Activated CD4-positive, CD25-positive, alpha-beta regulatory T cell (primary cell): ENCODE data around the gene MCEMP1.

Source experiments
- DNase-seq, 4 experiments: peaks; one replicate each; lab custom pipeline; 2025; lab: John Stamatoyannopoulos, UW

Gene MCEMP1

DNA sequence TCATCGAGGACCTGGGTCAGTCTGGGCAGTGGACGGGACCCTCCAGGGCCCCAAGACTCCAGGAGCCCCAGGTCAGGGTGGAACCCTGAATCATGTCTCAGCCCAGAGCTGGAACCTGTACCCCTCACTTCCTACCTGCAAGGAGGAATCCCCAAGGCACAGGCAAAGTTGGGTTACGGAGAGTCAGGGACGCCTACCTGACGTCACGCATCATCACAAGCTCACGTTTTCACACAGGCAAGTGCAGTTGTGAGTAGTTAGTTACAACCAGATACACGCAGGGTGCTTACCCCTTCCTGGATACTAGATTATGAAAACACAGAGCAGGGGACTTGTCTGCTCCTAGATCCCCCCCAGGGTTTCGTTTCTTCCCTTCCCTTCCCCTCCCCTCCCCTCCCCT is 6.1 kb upstream of the MCEMP1 start:
- no peak for DNase-seq

GRCh38 chr19:7672522-7672921 is 4.4 kb upstream of the MCEMP1 start:
- no peak for DNase-seq

DNA sequence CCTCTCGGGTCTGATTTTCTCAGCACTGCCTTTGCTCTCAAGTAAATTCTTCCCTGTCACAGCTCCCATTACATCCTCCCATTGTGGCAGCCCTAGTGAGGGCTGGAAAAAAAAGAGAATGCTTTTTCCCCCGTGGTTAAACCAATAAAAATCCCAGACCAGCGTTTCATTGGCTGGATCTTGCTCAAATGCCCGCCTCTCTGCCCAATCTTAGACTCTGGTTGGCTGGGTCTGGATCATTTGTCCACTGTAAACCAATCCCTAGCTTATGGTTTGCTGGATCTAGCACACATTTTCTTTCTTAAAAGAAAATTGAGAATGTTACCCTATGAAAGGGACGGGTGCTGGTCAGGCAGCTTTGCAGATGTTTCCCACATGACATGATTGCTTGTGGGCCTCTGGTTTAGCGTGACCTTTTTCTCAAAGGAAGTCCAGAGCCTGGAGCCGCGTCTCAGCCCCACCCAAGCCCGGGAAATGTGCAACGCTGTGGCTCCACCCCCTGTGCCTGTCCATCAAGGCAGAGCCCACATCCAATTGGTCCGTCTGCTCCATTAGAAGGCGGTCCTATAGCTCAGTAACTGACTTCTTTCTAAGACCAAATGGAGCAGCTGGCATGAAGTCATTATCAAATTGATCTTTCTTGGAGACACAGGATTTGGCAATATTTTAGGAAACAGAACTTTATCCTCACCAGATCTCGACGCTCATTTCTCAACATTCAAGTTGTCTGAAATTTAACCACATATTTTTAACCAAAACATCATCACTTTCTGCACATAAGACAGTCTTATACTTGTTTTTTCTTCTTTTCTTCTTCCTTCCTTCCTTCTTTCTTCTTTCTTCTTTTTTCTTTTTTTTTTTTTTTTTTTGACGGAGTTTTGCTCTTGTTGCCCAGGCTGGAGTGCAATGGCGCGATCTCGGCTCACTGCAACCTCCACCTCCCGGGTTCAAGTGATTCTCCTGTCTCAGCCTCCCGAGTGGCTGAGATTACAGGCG is 2.6 kb upstream of the MCEMP1 start:
- no peak for DNase-seq

- DNase-seq, result no peak
Observed at GRCh38 chr19:7676376-7676775, 514 bp upstream of the MCEMP1 start.

- DNase-seq, result no peak
Observed at GRCh38 chr19:7677669-7678311, 900 bp downstream of the MCEMP1 start.

GRCh38 chr19:7678971-7679751 is 2.3 kb downstream of the MCEMP1 start:
- peak; percentile 33 to 45 (median 41) for DNase-seq

DNA sequence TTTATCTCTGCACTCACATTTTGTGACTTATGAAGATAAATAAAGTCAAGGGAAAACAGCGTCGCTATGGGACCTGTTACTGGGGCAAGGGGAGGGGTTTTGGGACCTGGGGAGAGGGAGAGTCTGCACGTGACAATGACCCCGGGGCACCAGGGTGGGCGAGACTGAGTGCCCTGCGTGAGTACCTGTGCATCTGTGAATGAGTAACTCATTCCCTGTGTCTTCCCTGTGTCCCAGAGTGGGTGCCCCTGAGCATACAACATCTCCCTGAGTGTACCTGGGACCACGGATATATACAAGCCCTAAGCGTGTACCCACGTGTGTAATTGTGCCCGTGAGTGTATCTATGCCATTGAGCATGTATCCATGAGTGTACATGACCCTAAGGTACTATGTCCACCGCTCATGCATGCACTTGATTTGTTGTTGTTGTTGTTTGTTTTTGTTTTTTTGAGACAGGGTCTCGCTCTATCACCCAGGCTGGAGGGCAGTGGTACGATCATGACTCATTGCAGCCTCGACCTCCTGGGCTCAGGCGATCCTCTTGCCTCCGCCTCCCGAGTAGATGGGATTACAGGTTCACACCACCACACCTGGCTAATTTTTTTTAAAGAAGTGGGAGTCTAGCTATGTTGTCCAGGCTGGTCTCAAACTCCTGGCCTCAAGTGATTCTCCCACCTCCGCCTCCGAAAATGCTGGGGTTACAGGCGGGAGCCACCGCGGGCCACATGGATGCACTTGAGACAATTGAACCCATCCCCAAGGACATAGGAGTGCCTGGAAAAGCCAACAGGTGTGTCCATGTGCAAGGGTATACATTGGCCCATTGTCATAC is 3.1 kb downstream of the MCEMP1 start:
- DNase-seq, result no peak

- DNase-seq, result peak; percentile 69 to 81 (median 76)
Observed at GRCh38 chr19:7680606-7681339, 3.9 kb downstream of the MCEMP1 start, which contains the start of gene TRAPPC5. Gene TRAPPC5 (plus strand): TSS chr19:7680833. CDS start chr19:7682254, 1,421 bp downstream.

DNA sequence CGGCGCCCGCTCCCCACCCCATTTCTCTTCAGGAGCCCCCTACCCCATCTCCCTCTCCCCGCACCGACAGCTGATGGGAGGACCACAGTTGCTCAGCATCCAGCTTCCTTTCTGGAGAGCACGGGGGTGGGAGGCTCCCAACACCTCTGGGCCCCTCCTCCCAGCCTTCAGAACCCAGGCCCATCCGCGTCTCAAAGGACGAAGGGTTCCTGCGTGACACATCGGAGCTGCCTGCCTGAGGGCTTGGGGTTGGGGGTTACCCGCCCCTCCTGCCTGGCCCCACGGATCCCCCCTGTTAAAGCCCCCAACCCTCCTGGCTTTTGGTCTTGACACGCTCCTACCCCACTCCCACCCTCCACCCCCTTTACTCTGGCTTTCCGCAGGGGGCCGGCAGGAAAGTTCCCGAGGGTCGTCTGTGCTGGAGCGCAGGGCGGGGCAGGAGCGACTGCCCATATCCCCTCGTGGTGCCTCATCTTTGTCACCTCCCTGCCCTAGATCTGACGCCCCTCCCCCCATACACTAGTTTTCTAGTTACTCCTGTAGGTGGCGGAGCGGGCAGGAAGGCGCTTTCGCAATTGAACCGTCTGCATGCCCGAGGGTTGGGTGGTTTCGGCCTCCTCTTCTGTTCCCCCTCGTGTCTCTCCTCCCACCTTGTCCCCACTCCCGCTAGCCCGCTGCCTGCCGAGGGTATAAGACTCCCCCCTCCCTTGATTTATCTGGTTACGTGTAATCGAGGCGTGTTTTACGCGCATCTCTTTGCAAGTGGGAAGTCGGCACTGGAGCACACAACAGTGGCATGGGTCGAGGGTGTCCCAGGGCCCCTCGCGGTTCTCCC is 4.7 kb downstream of the MCEMP1 start:
- peak; percentile 64 to 78 (median 70) for DNase-seq

DNA sequence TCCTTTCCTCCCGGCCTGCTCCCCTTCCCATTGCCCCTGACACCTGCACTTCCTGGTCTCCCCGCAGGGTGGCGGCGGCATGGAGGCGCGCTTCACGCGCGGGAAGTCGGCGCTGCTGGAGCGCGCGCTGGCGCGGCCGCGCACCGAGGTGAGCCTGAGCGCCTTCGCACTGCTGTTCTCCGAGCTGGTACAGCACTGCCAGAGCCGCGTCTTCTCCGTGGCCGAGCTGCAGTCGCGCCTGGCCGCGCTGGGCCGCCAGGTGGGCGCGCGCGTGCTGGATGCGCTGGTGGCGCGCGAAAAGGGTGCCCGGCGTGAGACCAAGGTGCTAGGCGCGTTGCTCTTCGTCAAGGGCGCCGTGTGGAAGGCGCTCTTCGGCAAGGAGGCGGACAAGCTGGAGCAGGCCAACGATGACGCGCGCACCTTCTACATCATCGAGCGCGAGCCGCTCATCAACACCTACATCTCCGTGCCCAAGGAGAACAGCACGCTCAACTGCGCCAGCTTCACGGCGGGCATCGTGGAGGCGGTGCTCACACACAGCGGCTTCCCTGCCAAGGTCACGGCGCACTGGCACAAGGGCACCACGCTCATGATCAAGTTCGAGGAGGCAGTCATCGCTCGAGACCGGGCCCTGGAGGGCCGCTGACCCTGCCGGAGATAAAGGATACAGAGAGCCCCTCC is 5.4 kb downstream of the MCEMP1 start:
- DNase-seq, result no peak

- DNase-seq, result no peak
Observed at GRCh38 chr19:7685546-7686445, 8.9 kb downstream of the MCEMP1 start.

DNA sequence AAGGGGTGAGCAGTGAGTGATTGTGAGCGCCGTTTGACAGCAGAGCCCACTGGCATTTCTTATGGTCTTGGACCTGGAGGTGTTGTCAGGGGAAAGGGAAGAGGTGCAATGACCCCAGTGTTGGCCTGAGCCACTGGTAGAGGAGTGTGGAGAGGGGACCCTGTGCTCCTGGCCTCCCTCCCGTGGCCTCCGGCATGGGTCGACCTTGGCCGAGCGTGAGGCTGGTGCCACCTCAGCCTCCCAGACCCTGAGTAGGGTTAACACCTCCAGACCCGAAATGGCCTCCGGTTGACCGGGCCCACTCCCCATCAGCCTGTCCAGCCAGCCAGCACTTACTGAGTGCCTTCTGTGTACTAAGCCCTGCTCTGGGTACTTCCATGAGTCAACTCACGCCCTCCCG is 10.3 kb downstream of the MCEMP1 start:
- no peak for DNase-seq

DNA sequence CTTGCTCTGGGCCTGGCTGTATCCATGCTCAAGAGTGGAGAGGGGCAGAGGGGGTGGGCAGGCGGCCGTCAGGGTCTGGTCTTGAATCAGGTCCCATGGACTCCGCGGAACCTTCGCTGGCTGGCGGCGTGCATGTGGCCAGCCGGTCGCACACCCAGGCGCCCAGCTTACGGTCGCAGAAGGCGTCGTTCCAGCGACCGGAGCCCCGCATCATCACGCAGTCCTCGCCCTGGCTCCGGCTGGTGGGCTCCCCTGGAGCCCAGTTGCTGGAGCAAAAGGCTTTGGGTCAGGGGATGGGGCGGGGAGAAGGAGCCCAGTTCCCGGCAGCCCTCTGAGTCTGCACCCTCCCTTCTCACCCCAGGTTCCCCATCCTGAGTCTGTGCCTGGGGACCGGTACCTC is 12.3 kb downstream of the MCEMP1 start:
- no peak for DNase-seq

DNA sequence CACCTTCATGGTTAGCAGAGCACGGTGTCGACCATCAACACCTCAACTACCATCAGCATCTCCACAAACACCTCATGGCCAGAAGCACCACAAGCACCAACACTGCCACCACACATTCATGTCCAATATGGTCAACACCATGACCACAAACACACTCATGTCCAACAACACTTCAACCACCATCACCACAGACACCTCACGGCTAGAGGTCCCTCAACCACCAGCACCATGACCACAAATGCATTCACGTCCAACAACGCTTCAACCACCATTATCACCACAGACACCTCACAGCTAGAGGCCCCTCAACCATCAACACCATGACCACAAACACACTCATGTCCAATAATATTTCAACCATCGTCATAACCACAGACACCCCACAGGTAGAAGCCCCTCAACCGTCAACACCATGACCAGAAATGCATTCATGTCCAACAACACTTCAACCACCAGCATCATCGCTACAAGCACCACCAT is 13.9 kb downstream of the MCEMP1 start:
- DNase-seq, result no peak

GRCh38 chr19:7691497-7691896 is 14.6 kb downstream of the MCEMP1 start:
- no peak for DNase-seq

DNA sequence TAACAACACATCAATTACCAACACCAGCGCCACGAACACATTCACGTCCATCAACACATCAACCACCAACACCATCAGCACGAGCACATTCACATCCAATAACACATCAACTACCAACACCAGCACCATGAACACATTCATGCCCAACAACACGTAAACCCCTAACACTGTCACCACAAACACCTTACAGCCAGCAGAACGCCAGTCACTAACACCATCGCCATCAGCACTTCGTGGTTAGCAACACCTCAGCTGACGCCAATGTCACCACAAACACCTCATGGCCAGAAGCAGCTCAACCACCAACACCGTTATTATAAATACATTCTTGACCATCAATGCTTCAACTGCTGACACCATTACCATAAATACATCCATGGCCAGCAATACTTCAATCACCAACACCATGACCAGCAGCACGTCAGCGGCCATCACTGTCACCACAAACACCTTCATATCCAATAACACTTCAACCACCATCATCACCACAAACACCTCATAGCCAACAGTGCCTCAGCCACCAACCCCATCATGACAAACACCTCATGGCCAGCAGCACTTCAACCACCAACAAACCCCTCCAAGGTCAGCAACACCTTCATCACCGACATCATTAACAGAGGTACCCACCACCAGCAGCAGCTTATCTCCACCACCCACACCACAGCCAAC is 15.7 kb downstream of the MCEMP1 start:
- no peak for DNase-seq

- DNase-seq, result no peak
Observed at GRCh38 chr19:7694499-7694898, 17.6 kb downstream of the MCEMP1 start.
